VCaP (cell line): ENCODE data around the gene EFNA2.

Experiments used
- H3K27ac ChIP-seq: fragments of 450-650 bp; 2 replicates; pipeline ENCODE4 v1.5.1; 2017
- TF ChIP-seq, protein P1 (sequence below): fragments of 450-650 bp; conservative IDR thresholded peaks from 2 replicates; pipeline ENCODE4 v1.5.1; 2017; ENCODE audit warnings: mild to moderate bottlenecking, moderate library complexity

The EFNA2 gene

DNA sequence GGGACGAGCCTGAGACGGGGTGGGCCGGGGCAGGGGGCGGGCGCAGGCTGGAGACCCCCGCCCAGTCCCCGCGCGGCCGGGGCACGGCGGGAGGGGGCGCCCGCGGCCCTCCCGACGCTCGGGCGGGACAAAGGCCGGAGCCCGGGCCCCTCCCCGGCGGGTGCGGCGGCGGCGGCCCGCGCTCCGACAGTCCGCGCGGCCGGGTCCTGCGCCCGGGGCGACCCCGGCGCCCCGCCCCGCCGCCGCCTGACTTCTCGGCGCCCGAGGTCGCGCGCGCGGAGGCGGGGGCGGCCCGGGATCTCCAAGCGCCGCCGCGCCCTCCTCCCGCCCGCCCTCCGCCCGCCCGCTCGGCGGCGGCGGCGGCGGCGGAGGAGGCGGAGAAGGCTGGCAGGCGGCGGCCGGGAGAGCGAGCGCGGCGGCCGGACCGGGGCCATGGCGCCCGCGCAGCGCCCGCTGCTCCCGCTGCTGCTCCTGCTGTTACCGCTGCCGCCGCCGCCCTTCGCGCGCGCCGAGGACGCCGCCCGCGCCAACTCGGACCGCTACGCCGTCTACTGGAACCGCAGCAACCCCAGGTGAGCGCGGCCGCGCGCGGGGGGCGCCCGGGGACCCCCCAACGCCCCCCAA lies at the start of gene EFNA2:
Gene EFNA2, plus strand, starts transcription at position 137 of the 624 bp plus-strand sequence. Its CDS starts 296 bp downstream, at position 433.
- peak within 1 kb of the TSS; percentile 52; the same call in 1 of the 2 replicates for H3K27ac ChIP-seq
- TF ChIP-seq, protein P1, sequence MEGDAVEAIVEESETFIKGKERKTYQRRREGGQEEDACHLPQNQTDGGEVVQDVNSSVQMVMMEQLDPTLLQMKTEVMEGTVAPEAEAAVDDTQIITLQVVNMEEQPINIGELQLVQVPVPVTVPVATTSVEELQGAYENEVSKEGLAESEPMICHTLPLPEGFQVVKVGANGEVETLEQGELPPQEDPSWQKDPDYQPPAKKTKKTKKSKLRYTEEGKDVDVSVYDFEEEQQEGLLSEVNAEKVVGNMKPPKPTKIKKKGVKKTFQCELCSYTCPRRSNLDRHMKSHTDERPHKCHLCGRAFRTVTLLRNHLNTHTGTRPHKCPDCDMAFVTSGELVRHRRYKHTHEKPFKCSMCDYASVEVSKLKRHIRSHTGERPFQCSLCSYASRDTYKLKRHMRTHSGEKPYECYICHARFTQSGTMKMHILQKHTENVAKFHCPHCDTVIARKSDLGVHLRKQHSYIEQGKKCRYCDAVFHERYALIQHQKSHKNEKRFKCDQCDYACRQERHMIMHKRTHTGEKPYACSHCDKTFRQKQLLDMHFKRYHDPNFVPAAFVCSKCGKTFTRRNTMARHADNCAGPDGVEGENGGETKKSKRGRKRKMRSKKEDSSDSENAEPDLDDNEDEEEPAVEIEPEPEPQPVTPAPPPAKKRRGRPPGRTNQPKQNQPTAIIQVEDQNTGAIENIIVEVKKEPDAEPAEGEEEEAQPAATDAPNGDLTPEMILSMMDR = peak; percentile 52

DNA sequence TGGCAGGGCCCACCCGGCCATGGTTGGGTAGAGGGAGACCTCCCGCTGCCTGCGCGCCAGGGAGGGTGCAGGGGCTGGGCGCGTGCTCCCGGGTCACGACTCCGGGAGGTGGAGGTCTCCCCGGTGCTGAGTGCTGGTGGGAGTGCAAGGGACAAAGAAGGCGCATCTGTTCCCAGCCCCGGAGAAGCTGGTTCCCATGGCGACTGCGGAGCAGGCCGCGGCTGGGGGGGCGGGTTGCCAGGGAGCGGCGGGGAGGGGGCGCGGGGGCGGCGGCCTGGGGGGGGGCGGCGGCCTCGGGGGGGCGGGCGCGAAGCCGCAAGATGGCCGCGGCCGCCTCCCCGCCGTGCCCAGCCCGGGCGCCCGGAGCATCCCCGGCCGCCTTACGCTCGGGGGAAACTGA lies 49.1 kb upstream of the EFNA2 start:
- peak overlapping the region; percentile 90; the same call in 1 of the 2 replicates for H3K27ac ChIP-seq
- TF ChIP-seq, protein P1 = no peak

DNA sequence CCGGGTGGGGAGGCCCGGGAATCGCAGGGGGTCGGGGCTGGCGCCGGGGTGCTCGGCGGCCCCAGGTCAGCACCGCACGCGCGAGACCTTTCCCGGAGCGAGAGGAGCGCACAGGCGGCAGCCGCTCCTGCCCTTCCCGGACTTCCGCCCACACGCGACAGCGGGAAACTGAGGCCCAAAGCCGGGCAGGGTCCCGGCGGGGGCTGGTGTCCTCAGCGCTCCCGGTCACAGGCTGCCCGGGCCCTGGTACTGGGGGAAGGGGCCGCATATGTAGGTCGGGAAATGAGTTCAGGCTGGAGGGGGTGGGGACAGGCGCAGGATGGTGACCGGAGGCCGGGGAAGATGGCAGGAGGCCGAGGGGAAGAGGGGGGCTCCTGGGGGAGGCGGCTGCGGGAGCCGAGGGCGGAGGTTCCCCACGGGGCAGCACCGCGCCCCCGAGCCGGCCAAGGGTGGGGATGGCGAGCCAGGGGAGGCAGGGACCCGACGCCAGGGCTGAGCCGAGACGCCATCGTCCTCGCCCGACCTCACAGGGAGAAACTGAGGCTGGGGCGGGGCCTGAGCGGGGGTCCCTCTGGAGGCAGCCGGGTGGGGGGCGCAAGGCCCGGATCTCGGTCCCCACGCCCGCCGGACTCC lies 48.5 kb upstream of the EFNA2 start:
- H3K27ac ChIP-seq = peak overlapping the region; percentile 90

DNA sequence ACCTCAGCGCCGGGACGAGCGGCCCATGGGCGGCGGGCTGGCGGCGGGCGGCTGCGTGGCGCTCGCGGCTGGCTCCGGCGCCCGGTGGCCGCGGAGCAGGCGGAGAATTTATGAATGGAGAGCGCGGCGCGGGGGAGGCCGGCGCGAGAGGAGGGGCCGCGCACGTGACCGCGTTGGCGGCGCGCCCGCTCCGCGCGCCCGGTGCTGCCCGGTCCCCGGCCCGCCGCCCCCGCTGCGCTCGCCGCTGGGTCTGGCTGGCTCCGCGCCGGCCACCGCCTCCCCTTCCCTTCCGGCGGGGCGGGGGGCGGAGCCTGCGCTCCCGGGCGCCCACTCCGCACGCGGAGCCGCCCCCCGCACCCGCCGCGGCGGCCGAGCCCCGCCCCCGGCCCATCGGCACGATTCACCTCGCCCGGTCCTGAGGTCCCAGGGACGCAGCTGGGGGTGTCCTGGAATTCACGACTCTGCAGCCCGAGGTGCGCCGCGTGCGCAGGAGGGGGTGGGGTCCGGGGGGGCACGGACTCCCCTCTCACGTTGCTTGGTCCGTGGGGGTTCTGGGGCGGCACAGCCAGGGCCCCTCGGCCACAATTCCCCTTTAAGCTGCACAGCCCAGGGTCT lies 47.8 kb upstream of the EFNA2 start, which contains the start of gene CBARP:
Gene CBARP, minus strand, starts transcription at position 252 of the 615 bp plus-strand sequence. CDS start 1,905 bp downstream, outside the sequence.
- H3K27ac ChIP-seq = peak within 1 kb of the TSS; percentile 90
- TF ChIP-seq, protein P1 = no peak

More for the DNA sequence above, 48.5 kb upstream of the EFNA2 start:
- TF ChIP-seq, protein P1 = no peak

DNA sequence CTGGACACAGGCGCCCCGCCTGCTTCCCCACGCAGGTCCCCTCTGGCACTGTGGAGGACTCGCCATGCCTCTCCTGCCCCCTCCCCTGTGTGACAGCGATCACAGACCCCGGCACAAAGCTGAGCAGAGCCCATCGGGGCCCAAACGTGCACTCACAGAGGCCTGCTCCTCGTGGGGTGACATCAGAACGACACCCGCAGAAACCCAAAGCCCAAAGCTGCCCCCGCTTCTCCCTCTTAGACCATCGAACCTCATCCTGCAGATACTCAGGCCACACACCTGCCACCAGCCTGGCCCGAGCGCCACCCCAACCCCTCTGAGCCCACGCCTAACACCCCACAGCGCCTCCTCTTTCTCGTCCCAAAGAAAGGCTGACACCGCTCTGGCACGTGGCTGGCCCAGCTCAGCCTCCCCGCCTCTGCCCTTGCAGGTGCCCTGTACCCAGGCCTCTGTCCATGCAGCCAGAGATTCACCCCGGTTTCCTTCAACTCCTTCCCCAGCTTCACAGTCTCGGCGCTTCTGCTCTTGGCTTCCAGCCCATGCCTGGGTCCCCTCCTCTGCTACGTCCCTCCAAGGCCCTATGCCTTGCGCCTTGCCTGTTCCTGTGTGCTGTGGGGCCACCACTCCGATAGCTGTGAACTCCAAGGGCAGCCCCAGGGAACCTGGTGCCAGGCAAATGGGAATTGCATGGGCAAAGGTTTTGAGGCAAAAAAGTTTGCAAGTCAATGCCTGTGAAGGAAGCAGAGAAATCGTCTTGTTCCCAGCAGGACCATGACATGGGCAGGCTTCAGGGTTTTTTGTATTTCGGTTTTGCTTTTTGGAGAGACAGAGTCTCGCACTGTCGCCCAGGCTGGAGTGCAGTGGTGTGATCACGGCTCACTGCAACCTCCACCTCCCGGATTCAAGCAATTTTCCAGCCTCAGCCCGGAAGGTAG lies 47.0 kb upstream of the EFNA2 start:
- TF ChIP-seq, protein P1 = no peak
- peak overlapping the region; percentile 90 for H3K27ac ChIP-seq

DNA sequence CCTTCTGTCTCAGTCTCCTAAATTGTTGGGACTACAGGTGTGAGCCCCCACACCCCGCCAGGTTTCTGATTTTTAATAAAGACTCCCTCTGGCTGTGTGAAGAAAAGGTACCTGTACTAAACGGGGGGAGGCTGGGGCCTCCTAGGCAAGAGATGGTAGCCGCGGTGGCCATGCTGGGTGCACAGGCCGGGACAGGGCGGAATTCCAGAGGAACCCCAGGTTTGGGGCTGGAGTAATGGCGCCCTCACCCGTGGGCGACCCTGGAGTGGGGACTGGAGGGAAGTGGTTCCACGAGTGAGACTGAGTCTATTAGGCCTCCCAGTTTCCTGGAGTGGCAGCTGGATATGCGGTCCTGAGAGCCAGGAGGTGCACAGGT lies 46.3 kb upstream of the EFNA2 start:
- TF ChIP-seq, protein P1 = no peak

More for the DNA sequence above, 46.3 kb upstream of the EFNA2 start:
- peak overlapping the region; percentile 90 for H3K27ac ChIP-seq
